Stimulated activated naive CD8-positive, alpha-beta T cell treated with anti-CD3 and anti-CD28 coated beads, Interleukin-15, Interleukin-2, amounts not matched to agents 100 ng/mL and 50 ng/mL, for 24 hours (primary cell): ENCODE measurements around the gene ABLIM2.

Source experiments
- H3K27ac Mint-ChIP-seq: one replicate; pipeline ENCODE4 v1.8.0; 2021; ENCODE audit warnings: mild to moderate bottlenecking, mixed read lengths
- H3K27me3 Mint-ChIP-seq: one replicate; pipeline ENCODE4 v1.8.0; 2021; ENCODE audit warnings: mixed read lengths
- H3K36me3 Mint-ChIP-seq: one replicate; pipeline ENCODE4 v1.8.0; 2021; ENCODE audit warnings: low read depth, mixed read lengths
- H3K4me1 Mint-ChIP-seq: one replicate; pipeline ENCODE4 v1.8.0; 2021; ENCODE audit warnings: low read depth, mixed read lengths
- H3K4me3 Mint-ChIP-seq: one replicate; pipeline ENCODE4 v1.8.0; 2021; ENCODE audit warnings: mild to moderate bottlenecking, mixed read lengths
- H3K9me3 Mint-ChIP-seq: one replicate; pipeline ENCODE4 v1.8.0; 2021; ENCODE audit warnings: mixed read lengths

ABLIM2 gene

GRCh38 chr4:8009710-8010511, 148.7 kb downstream of the ABLIM2 start:
- Mint-ChIP-seq H3K4me1 (no peaks in the 10 kb centered on the region), H3K36me3 (no peaks in the 10 kb centered on the region), H3K9me3 (no peaks in the 10 kb centered on the region), H3K4me3 (no peak overlapping the region), H3K27me3 (no peaks in the 10 kb centered on the region), H3K27ac (no peak overlapping the region)

DNA sequence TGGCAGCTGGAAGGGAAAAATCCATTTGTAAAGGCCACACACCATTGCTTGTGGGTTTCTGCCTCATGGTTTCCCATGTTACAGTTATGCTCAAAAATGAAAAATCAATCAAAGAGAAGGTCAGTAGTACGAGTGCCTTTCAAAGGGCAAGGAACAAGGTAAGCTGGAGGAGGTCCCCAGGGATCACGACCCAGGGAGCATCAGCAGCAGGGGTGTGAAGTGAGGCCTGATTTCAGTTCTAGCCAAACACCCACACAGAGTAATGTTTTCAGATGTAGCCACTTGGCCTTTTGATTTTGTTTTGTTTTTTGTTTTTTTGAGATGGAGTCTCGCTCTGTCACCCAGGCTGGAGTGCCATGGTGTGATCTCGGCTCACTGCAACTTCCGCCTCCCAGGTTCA, 149.5 kb downstream of the ABLIM2 start:
- Mint-ChIP-seq H3K36me3 (no peaks in the 10 kb centered on the region), H3K27me3 (no peaks in the 10 kb centered on the region), H3K27ac (no peak overlapping the region), H3K9me3 (no peaks in the 10 kb centered on the region), H3K4me1 (no peaks in the 10 kb centered on the region), H3K4me3 (no peak overlapping the region)

DNA sequence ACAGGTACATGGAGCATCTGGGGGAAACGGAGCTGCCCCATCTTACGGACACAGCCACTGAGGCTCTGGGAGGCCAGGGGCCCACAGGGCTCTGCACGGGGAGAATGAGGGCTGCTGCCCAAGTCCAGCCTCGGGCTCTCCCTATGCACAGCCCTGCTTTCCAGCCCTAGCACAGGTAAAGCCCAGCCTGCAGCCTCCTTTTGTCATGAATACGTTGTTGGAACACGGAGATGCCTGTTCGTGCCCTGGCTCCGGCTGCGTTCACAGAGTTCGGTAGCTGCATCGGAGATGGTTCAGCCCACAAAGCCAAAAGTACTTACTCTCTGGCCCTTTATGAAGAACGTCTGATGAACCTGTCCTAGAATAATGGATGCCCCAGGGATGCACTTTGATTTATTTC, 150.2 kb downstream of the ABLIM2 start:
- Mint-ChIP-seq H3K27ac (no peak overlapping the region), H3K4me3 (no peak overlapping the region), H3K27me3 (no peaks in the 10 kb centered on the region), H3K9me3 (no peaks in the 10 kb centered on the region), H3K36me3 (no peaks in the 10 kb centered on the region), H3K4me1 (no peaks in the 10 kb centered on the region)

- no peaks in the 10 kb centered on the region for H3K4me1 Mint-ChIP-seq
- H3K27ac Mint-ChIP-seq, result no peak overlapping the region
- H3K27me3 Mint-ChIP-seq, result no peaks in the 10 kb centered on the region
- H3K36me3 Mint-ChIP-seq, result no peaks in the 10 kb centered on the region
- H3K4me3 Mint-ChIP-seq, result no peak overlapping the region
- no peaks in the 10 kb centered on the region for H3K9me3 Mint-ChIP-seq
Measured at GRCh38 chr4:8007581-8007980, 151.0 kb downstream of the ABLIM2 start.

- Mint-ChIP-seq H3K27me3 (no peaks in the 10 kb centered on the region), H3K9me3 (no peaks in the 10 kb centered on the region)
Measured at GRCh38 chr4:8006471-8006870, 152.1 kb downstream of the ABLIM2 start.

GRCh38 chr4:8005814-8006215, 152.8 kb downstream of the ABLIM2 start:
- H3K4me1 Mint-ChIP-seq, result no peaks in the 10 kb centered on the region
- no peaks in the 10 kb centered on the region for H3K36me3 Mint-ChIP-seq
- no peaks in the 10 kb centered on the region for H3K9me3 Mint-ChIP-seq
- no peaks in the 10 kb centered on the region for H3K27me3 Mint-ChIP-seq
- H3K27ac Mint-ChIP-seq, result no peak overlapping the region
- H3K4me3 Mint-ChIP-seq, result no peak overlapping the region

More at GRCh38 chr4:8006471-8006870, 152.1 kb downstream of the ABLIM2 start:
- no peak overlapping the region for H3K27ac Mint-ChIP-seq
- H3K36me3 Mint-ChIP-seq, result no peaks in the 10 kb centered on the region
- H3K4me3 Mint-ChIP-seq, result no peak overlapping the region
- H3K4me1 Mint-ChIP-seq, result no peaks in the 10 kb centered on the region

DNA sequence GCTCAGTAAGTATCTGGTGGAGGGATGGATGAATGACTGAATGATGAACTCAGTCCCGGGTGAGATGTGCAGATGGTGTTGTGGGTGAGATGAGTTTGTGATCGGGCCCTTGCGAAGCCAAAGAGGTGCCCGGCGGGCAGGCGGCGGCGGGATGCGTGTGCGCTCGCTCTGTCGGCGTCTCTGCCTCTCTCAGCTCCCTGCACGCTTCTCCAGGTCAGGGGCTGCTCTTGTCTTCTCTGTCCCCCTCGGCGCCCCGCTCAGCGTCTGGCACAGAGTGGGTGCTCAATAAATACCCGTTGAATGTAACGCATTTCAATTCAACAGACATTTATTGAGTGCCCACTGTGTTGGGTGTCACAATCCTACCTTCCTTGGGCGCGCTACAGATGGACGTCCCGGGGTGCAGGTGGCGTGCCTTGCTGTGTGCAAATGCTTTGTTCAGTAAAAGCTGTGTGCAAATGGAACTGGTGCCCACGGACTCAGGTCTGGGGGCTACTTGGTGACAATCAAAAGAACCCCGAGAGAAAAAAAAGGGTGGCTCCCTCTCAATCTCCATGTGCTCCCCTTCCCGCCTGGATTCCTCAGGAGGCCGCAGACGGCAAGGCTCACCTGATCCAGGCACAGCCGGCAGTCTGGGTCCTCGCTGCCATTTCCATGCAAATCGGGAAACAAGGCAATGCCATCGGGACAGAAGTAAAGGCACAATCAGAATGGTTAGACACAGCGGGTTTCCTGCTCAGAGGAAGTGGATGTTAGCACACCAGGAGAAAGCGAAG, 153.4 kb downstream of the ABLIM2 start:
- H3K4me3 Mint-ChIP-seq, result no peak overlapping the region
- no peak overlapping the region for H3K27ac Mint-ChIP-seq
- no peaks in the 10 kb centered on the region for H3K27me3 Mint-ChIP-seq
- no peaks in the 10 kb centered on the region for H3K4me1 Mint-ChIP-seq
- no peaks in the 10 kb centered on the region for H3K9me3 Mint-ChIP-seq
- no peaks in the 10 kb centered on the region for H3K36me3 Mint-ChIP-seq

DNA sequence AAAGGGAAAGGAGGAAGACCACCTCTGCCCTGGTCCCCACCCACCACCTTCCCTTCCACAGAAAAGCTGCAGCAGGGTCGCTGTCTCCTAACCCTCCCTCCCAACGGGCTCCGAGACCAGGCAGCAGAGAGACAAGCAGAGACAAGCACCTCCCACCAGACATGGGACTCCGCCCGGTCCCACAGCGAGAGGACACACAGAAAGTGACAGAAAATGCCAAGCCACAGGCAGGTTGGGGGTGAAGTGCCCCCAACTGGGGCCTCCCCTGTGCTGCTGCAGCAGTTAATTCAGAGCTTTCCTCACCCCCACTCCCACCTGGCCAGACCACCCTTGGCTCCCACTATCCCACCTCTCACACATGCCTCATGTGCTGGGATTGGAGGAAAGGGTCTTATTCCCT, 154.5 kb downstream of the ABLIM2 start:
- H3K27ac Mint-ChIP-seq, result no peak overlapping the region
- H3K9me3 Mint-ChIP-seq, result no peaks in the 10 kb centered on the region
- no peaks in the 10 kb centered on the region for H3K4me1 Mint-ChIP-seq
- H3K27me3 Mint-ChIP-seq, result no peaks in the 10 kb centered on the region
- no peaks in the 10 kb centered on the region for H3K36me3 Mint-ChIP-seq
- no peak overlapping the region for H3K4me3 Mint-ChIP-seq

- H3K4me1 Mint-ChIP-seq, result no peaks in the 10 kb centered on the region
- no peaks in the 10 kb centered on the region for H3K27me3 Mint-ChIP-seq
- H3K36me3 Mint-ChIP-seq, result no peaks in the 10 kb centered on the region
- H3K9me3 Mint-ChIP-seq, result no peaks in the 10 kb centered on the region
- H3K27ac Mint-ChIP-seq, result no peak overlapping the region
- no peak overlapping the region for H3K4me3 Mint-ChIP-seq
Measured at GRCh38 chr4:8002525-8003309, 155.9 kb downstream of the ABLIM2 start.

GRCh38 chr4:8001564-8002355, 156.9 kb downstream of the ABLIM2 start:
- H3K27ac Mint-ChIP-seq, result no peak overlapping the region
- no peak overlapping the region for H3K4me3 Mint-ChIP-seq
- no peaks in the 10 kb centered on the region for H3K27me3 Mint-ChIP-seq
- H3K9me3 Mint-ChIP-seq, result no peaks in the 10 kb centered on the region
- H3K36me3 Mint-ChIP-seq, result no peaks in the 10 kb centered on the region
- H3K4me1 Mint-ChIP-seq, result no peaks in the 10 kb centered on the region

DNA sequence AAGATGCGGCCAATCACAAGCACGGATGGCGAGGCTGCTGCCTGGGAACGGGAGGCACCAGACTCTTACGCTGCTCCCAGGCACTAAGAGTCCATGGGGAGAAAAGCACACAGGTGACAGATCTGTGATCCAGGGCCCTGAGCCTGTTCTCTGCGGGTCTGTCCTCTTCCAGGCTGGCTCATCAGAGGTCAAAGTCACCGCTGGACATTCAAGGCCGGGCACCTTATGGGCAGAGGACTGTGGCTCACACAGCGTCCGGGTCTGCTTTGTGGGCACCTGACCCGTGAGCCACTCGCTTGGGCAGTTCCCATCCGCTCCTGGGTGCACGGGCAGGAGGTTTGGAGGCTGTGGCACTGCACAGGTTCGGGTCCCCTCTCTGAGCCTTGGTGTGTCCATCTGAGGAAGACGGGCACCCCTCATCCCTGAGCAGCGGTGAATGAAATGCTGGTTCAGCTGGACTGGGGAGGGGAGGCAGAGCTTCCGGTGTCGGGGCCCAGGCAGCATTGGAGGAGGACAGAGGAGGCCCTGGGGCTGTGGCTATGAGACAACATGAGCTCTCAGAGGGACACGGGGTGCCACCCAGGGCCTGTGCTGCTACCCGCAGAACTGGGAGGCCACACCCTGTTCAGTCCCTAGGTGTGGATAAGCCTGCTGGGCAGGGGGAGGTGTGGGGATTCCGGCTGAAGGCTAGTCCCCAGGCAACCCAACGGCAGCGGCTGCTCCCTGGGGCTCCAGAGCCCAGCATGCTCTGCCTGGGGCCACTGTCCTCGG, 157.7 kb downstream of the ABLIM2 start:
- Mint-ChIP-seq H3K36me3 (no peaks in the 10 kb centered on the region), H3K4me1 (no peaks in the 10 kb centered on the region), H3K4me3 (no peak overlapping the region), H3K27ac (no peak overlapping the region), H3K9me3 (no peaks in the 10 kb centered on the region), H3K27me3 (no peaks in the 10 kb centered on the region)

GRCh38 chr4:8000247-8000646, 158.4 kb downstream of the ABLIM2 start:
- H3K27ac Mint-ChIP-seq, result no peak overlapping the region
- H3K4me1 Mint-ChIP-seq, result no peaks in the 10 kb centered on the region
- H3K4me3 Mint-ChIP-seq, result no peak overlapping the region
- H3K36me3 Mint-ChIP-seq, result no peaks in the 10 kb centered on the region
- no peaks in the 10 kb centered on the region for H3K9me3 Mint-ChIP-seq
- H3K27me3 Mint-ChIP-seq, result no peaks in the 10 kb centered on the region

- no peak overlapping the region for H3K4me3 Mint-ChIP-seq
- H3K27me3 Mint-ChIP-seq, result no peaks in the 10 kb centered on the region
- no peaks in the 10 kb centered on the region for H3K4me1 Mint-ChIP-seq
- H3K36me3 Mint-ChIP-seq, result no peaks in the 10 kb centered on the region
- H3K27ac Mint-ChIP-seq, result no peak overlapping the region
- no peaks in the 10 kb centered on the region for H3K9me3 Mint-ChIP-seq
Measured at GRCh38 chr4:7999695-8000094, 158.9 kb downstream of the ABLIM2 start.

- H3K9me3 Mint-ChIP-seq, result no peaks in the 10 kb centered on the region
- H3K27me3 Mint-ChIP-seq, result no peaks in the 10 kb centered on the region
- H3K27ac Mint-ChIP-seq, result no peak overlapping the region
- no peaks in the 10 kb centered on the region for H3K36me3 Mint-ChIP-seq
- H3K4me3 Mint-ChIP-seq, result no peak overlapping the region
- H3K4me1 Mint-ChIP-seq, result no peaks in the 10 kb centered on the region
Measured at GRCh38 chr4:7999279-7999678, 159.3 kb downstream of the ABLIM2 start.
